MM.1S (cell line): ENCODE measurements around the gene FAM120B.

Experiments used
- EZH2 ChIP-seq: fragments of 300-600 bp; sonication (generic); optimal IDR thresholded peaks from 2 replicates; pipeline ENCODE3; 2017; ENCODE audit warnings: low read depth, mild to moderate bottlenecking, antibody characterized with exemption, low read length, mixed read lengths
- EZH2phosphoT487 ChIP-seq: fragments of 300-600 bp; sonication (generic); IDR thresholded peaks from 2 replicates; pipeline ENCODE4 v1.6.1; 2018; ENCODE audit warnings: antibody characterized with exemption, low read length
- TF ChIP-seq, protein P1 (sequence below): fragments of 300-600 bp; sonication (generic); IDR thresholded peaks from 2 replicates; pipeline ENCODE4 v1.5.1; 2016; ENCODE audit warnings: antibody characterized with exemption, low read length, mixed read lengths

DNA sequence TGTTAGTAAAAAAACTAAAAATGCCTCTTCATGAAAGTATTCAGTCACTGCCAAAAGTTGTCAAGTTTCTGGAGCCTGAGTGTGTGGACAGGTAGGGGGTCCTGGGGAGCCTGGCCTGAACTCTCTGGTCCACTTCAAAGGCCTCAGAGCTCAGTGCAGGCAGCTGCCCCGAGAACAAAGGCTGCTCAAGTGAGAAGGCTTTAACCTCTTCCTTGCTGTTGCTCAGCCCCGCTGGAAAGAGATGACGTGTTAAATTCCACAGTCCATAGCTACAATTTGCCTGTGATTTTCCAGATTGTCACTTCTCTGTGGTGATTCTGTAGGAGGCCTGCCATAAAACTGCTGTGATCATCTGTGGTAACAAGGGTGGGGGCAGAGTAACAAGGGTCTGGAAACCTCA, 96.9 kb downstream of the FAM120B start:
- TF ChIP-seq EZH2phosphoT487, result no peak
- TF ChIP-seq, protein P1, sequence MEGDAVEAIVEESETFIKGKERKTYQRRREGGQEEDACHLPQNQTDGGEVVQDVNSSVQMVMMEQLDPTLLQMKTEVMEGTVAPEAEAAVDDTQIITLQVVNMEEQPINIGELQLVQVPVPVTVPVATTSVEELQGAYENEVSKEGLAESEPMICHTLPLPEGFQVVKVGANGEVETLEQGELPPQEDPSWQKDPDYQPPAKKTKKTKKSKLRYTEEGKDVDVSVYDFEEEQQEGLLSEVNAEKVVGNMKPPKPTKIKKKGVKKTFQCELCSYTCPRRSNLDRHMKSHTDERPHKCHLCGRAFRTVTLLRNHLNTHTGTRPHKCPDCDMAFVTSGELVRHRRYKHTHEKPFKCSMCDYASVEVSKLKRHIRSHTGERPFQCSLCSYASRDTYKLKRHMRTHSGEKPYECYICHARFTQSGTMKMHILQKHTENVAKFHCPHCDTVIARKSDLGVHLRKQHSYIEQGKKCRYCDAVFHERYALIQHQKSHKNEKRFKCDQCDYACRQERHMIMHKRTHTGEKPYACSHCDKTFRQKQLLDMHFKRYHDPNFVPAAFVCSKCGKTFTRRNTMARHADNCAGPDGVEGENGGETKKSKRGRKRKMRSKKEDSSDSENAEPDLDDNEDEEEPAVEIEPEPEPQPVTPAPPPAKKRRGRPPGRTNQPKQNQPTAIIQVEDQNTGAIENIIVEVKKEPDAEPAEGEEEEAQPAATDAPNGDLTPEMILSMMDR, result no peak
- TF ChIP-seq EZH2, result no peak
